ENCODE measurements around the gene C20orf96.

DNA sequence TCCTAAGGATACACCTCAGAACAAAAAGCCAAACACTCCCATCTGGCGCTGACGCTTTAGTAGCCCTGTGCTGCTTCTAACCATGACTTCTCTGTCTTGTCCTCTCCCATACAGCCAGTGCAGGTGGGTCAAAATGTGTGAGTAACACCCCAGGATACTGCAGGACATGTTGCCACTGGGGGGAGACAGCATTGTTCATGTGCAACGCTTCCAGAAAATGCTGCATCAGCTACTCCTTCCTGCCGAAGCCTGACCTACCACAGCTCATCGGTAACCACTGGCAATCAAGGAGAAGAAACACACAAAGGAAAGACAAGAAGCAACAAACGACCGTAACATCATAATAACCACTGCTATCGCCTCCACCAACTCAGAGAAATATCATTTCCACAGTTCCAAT, 31.6 kb downstream of the C20orf96 start:
- TF ChIP-seq, protein P1, sequence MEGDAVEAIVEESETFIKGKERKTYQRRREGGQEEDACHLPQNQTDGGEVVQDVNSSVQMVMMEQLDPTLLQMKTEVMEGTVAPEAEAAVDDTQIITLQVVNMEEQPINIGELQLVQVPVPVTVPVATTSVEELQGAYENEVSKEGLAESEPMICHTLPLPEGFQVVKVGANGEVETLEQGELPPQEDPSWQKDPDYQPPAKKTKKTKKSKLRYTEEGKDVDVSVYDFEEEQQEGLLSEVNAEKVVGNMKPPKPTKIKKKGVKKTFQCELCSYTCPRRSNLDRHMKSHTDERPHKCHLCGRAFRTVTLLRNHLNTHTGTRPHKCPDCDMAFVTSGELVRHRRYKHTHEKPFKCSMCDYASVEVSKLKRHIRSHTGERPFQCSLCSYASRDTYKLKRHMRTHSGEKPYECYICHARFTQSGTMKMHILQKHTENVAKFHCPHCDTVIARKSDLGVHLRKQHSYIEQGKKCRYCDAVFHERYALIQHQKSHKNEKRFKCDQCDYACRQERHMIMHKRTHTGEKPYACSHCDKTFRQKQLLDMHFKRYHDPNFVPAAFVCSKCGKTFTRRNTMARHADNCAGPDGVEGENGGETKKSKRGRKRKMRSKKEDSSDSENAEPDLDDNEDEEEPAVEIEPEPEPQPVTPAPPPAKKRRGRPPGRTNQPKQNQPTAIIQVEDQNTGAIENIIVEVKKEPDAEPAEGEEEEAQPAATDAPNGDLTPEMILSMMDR (conservative IDR thresholded peaks at IDR 0.05; ENCODE audit: low read depth, low read length): 0 out of 2 replicates have a peak, but pooled peaks have one; percentile 25
- TF ChIP-seq SMC3 (IDR thresholded peaks at IDR 0.05; ENCODE audit: low read depth, low read length) (peak; percentile 26; the same call in 1 of the 2 replicates), POLR2A (IDR thresholded peaks at IDR 0.05; ENCODE audit: low read depth, low read length) (no peak)
